Breast epithelium (tissue), 4 donors: ENCODE data around the gene UBE2E1. TPM values are rescaled to one million over a fixed set of nuclear protein-coding genes. Genes with fewer than 3 reads are reported as not detected.
A peak's percentile ranks its signal among the peaks of the same experiment; 100 is the strongest.

Experiments used
- DNase-seq, 2 donors: peaks; one replicate each; pipeline ENCODE4 v3.0.0-alpha.2; 2019; ENCODE audit warnings: low spot score in 2 of 2
- H3K27ac ChIP-seq, 2 donors: fragments of 200-600 bp; sonication (generic) in 1 of 2; one replicate each; pipeline ENCODE4 v1.5.1; 2016 to 2019; ENCODE audit warnings: mild to moderate bottlenecking in 1 of 2
- H3K27me3 ChIP-seq, 2 donors: fragments of 200-600 bp; sonication (generic) in 1 of 2; one replicate each; pipeline versions ENCODE4 v1.5.1 to v1.6.0; 2017 to 2019; ENCODE audit warnings: control low read depth in 1 of 2, mild to moderate bottlenecking in 1 of 2
- H3K36me3 ChIP-seq: fragments of 200-600 bp; one replicate; pipeline ENCODE4 v1.5.1; 2019
- H3K4me1 ChIP-seq, 2 donors: fragments of 200-600 bp; sonication (generic); one replicate each; pipeline ENCODE4 v1.5.1; 2016 to 2019; ENCODE audit warnings: control low read depth in 1 of 2
- H3K4me3 ChIP-seq, 3 donors: fragments of 200-600 bp; sonication (generic); 1 replicate in 2 of 3; 2 replicates in 1 of 3; pipeline ENCODE4 v1.5.1; 2016 to 2019; ENCODE audit warnings: mild to moderate bottlenecking in 3 of 3, moderate library complexity in 2 of 3
- H3K9me3 ChIP-seq, 2 donors: fragments of 200-600 bp; sonication (generic) in 1 of 2; one replicate each; pipeline ENCODE4 v1.5.1; 2016 to 2019; ENCODE audit warnings: control low read depth in 1 of 2
- POLR2A ChIP-seq: fragments of 450-650 bp; IDR thresholded peaks from one replicate; pipeline ENCODE4 v1.6.1; 2016; ENCODE audit warnings: antibody characterized with exemption, mild to moderate bottlenecking, moderate library complexity
- POLR2AphosphoS5 ChIP-seq, 3 donors: sonication (generic); formaldehyde crosslinking; IDR thresholded peaks; one replicate each; pipeline ENCODE4 v1.6.1; 2017; ENCODE audit warnings: antibody characterized with exemption in 3 of 3
- intact Hi-C: fragments of 100-400 bp; cut with DNase I; formaldehyde crosslinking; loops from one replicate; pipeline ENCODE4 v1.15.1; 2023; ENCODE audit warnings: low total_unique reads
- total RNA-seq, 3 donors: library from RNA; depleted of rRNA; stranded (reverse); fragments of >200 nt; gene quantifications; one replicate each; pipeline ENCODE4 v1.1.0, GENCODE V29; 2016
- TF ChIP-seq, protein P1 (sequence below), 3 donors: fragments of 450-650 bp; IDR thresholded peaks; one replicate each; pipeline ENCODE4 v1.5.1; 2016 to 2017; ENCODE audit warnings: antibody characterized with exemption in 3 of 3, mild to moderate bottlenecking in 3 of 3, moderate library complexity in 3 of 3

UBE2E1 gene
- total RNA-seq, 3 donors from 2014 or later: 86.4 to 127 (median 111) TPM

- Histone ChIP-seq H3K9me3 (no peaks in the 10 kb centered on the region), H3K36me3 (no peaks in the 10 kb centered on the region), H3K27ac (no peak overlapping the region), H3K4me1 (no peaks in the 10 kb centered on the region), H3K4me3 (no peak overlapping the region), H3K27me3 (no peaks in the 10 kb centered on the region)
- TF ChIP-seq, protein P1, sequence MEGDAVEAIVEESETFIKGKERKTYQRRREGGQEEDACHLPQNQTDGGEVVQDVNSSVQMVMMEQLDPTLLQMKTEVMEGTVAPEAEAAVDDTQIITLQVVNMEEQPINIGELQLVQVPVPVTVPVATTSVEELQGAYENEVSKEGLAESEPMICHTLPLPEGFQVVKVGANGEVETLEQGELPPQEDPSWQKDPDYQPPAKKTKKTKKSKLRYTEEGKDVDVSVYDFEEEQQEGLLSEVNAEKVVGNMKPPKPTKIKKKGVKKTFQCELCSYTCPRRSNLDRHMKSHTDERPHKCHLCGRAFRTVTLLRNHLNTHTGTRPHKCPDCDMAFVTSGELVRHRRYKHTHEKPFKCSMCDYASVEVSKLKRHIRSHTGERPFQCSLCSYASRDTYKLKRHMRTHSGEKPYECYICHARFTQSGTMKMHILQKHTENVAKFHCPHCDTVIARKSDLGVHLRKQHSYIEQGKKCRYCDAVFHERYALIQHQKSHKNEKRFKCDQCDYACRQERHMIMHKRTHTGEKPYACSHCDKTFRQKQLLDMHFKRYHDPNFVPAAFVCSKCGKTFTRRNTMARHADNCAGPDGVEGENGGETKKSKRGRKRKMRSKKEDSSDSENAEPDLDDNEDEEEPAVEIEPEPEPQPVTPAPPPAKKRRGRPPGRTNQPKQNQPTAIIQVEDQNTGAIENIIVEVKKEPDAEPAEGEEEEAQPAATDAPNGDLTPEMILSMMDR (IDR thresholded peaks at IDR 0.05): no peak
- no peak for TF ChIP-seq POLR2AphosphoS5 (IDR thresholded peaks at IDR 0.05)
- TF ChIP-seq POLR2A: no peak
- intact Hi-C loops: no loop called here
- DNase-seq: no peak
Measured at GRCh38 chr3:23767546-23767945, 38.2 kb upstream of the UBE2E1 start.

DNA sequence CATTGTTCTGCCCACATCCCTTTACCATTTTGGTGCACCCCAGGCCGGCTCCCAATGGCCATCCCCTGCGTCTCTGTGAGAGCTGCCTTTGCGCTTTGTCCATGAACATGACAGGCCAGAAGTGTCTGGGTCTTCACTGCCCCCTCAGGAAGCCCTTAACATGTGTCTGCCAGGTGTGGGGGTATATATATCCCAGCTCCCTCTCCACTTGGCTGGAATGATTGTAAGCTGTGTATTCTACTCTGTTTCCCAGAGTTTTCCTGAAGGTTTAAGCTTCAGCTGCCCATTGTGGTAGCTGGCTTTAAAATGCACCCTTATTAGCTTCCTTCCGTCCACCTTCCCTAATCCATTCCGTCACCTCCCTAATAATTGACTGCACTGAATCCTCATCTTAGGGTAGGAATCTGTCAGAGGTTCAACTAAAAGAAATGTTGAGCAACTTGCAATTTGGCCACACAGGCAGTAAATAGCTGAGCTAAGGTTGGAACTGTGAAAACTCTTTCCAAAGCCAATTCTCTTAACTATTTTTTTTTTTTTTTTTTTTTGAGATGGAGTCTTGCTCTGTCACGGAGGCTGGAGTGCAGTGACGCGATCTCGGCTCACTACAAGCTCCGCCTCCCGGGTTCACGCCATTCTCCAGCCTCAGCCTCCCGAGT lies 30.4 kb upstream of the UBE2E1 start:
- TF ChIP-seq POLR2A: no peak
- TF ChIP-seq POLR2AphosphoS5 (IDR thresholded peaks at IDR 0.05): no peak
- TF ChIP-seq, protein P1 (IDR thresholded peaks at IDR 0.05): no peak
- intact Hi-C loops: no loop called here
- H3K27me3 ChIP-seq: no peaks in the 10 kb centered on the region
- H3K4me1 ChIP-seq: no peaks in the 10 kb centered on the region
- DNase-seq: no peak
- no peak overlapping the region for H3K4me3 ChIP-seq
- no peak overlapping the region for H3K27ac ChIP-seq
- H3K36me3 ChIP-seq: no peaks in the 10 kb centered on the region
- H3K9me3 ChIP-seq: no peaks in the 10 kb centered on the region

GRCh38 chr3:23776352-23776891 lies 29.3 kb upstream of the UBE2E1 start:
- intact Hi-C loops: no loop called here
- no peak overlapping the region for H3K4me3 ChIP-seq
- no peaks in the 10 kb centered on the region for H3K27me3 ChIP-seq
- TF ChIP-seq POLR2A (no peak), POLR2AphosphoS5 (IDR thresholded peaks at IDR 0.05) (no peak)
- TF ChIP-seq, protein P1 (IDR thresholded peaks at IDR 0.05): no peak
- H3K36me3 ChIP-seq: no peaks in the 10 kb centered on the region
- peak overlapping the region; percentile 34 to 78 for H3K27ac ChIP-seq
- DNase-seq: no peak
- no peaks in the 10 kb centered on the region for H3K4me1 ChIP-seq
- H3K9me3 ChIP-seq: no peaks in the 10 kb centered on the region

DNA sequence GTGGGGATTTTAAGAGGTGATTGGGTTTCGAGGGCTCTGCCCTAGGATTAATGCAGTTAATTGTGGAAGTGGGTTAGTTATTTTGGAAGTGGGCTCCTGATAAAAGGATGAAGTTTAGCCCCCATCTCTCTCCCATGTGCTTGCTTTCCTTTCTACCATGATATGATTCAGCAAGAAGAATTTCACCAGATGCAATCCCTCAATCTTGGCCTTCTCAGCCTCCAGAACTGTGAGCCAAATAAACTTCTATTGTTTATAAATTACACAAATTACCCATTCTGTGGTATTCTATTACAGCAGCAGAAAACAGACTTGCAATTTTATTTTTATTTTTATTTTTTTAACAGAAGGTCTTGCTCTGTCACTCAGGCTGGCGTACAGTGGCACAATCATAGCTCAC lies 27.3 kb upstream of the UBE2E1 start:
- no peak overlapping the region for H3K27ac ChIP-seq
- no peaks in the 10 kb centered on the region for H3K27me3 ChIP-seq
- no peak overlapping the region for H3K4me3 ChIP-seq
- no peaks in the 10 kb centered on the region for H3K4me1 ChIP-seq
- intact Hi-C loops: no loop called here
- H3K9me3 ChIP-seq: no peaks in the 10 kb centered on the region
- H3K36me3 ChIP-seq: no peaks in the 10 kb centered on the region
- no peak for DNase-seq
- TF ChIP-seq, protein P1 (IDR thresholded peaks at IDR 0.05): no peak
- TF ChIP-seq POLR2A: no peak
- no peak for TF ChIP-seq POLR2AphosphoS5 (IDR thresholded peaks at IDR 0.05)

GRCh38 chr3:23779841-23780240 lies 25.9 kb upstream of the UBE2E1 start:
- TF ChIP-seq POLR2A: no peak
- no peak for TF ChIP-seq POLR2AphosphoS5 (IDR thresholded peaks at IDR 0.05)
- TF ChIP-seq, protein P1 (IDR thresholded peaks at IDR 0.05): no peak

More at GRCh38 chr3:23779841-23780240, 25.9 kb upstream of the UBE2E1 start:
- Histone ChIP-seq H3K27me3 (no peaks in the 10 kb centered on the region), H3K4me1 (no peaks in the 10 kb centered on the region), H3K36me3 (no peaks in the 10 kb centered on the region), H3K9me3 (no peaks in the 10 kb centered on the region), H3K27ac (no peak overlapping the region), H3K4me3 (no peak overlapping the region)
- no peak for DNase-seq
- intact Hi-C loops: no loop called here
